ENCODE measurements around the gene NEK2.
"Not testable (repeated sequence)": the region's sequence is repeated elsewhere in the genome, so short reads cannot be mapped to it uniquely, and the experiment has no call there.

The NEK2 gene

GRCh38 chr1:211693911-211694310 lies 18.5 kb upstream of the NEK2 start:
- not testable (repeated sequence) for DNase-seq

GRCh38 chr1:211688421-211688820 lies 13.0 kb upstream of the NEK2 start:
- no peak for DNase-seq

GRCh38 chr1:211687462-211688215 lies 12.2 kb upstream of the NEK2 start:
- DNase-seq, result peak; percentile 30

- DNase-seq, result no peak
Observed at GRCh38 chr1:211685823-211686222, 10.4 kb upstream of the NEK2 start.

- no peak for DNase-seq
Observed at GRCh38 chr1:211684791-211685190, 9.4 kb upstream of the NEK2 start.

GRCh38 chr1:211684331-211684730 lies 8.9 kb upstream of the NEK2 start:
- DNase-seq, result no peak

- no peak for DNase-seq
Observed at GRCh38 chr1:211683396-211684297, 8.2 kb upstream of the NEK2 start.

- not testable (repeated sequence) for DNase-seq
Observed at GRCh38 chr1:211682186-211682585, 6.8 kb upstream of the NEK2 start.

- DNase-seq, result peak; percentile 88
Observed at GRCh38 chr1:211680752-211681327, 5.4 kb upstream of the NEK2 start.

- no peak for DNase-seq
Observed at GRCh38 chr1:211677659-211678058, 2.2 kb upstream of the NEK2 start.

- DNase-seq, result no peak
Observed at GRCh38 chr1:211676761-211677160, 1.3 kb upstream of the NEK2 start.

- no peak for DNase-seq
Observed at GRCh38 chr1:211676106-211676583, 724 bp upstream of the NEK2 start.

- no peak for DNase-seq
Observed at GRCh38 chr1:211667065-211667617, 8.3 kb downstream of the NEK2 start.

GRCh38 chr1:211660718-211661222 lies 14.7 kb downstream of the NEK2 start:
- DNase-seq, result no peak

GRCh38 chr1:211656728-211657127 lies 18.7 kb downstream of the NEK2 start:
- no peak for DNase-seq

GRCh38 chr1:211654838-211655787 lies 20.3 kb downstream of the NEK2 start:
- peak; percentile 84 for DNase-seq

- no peak for DNase-seq
Observed at GRCh38 chr1:211653959-211654496, 21.4 kb downstream of the NEK2 start.

GRCh38 chr1:211653293-211653692 lies 22.1 kb downstream of the NEK2 start:
- DNase-seq, result no peak

GRCh38 chr1:211652371-211652770 lies 23.1 kb downstream of the NEK2 start:
- no peak for DNase-seq

- no peak for DNase-seq
Observed at GRCh38 chr1:211650904-211651303, 24.5 kb downstream of the NEK2 start.
